ENCODE data around the gene GPSM1.

GPSM1 gene

DNA sequence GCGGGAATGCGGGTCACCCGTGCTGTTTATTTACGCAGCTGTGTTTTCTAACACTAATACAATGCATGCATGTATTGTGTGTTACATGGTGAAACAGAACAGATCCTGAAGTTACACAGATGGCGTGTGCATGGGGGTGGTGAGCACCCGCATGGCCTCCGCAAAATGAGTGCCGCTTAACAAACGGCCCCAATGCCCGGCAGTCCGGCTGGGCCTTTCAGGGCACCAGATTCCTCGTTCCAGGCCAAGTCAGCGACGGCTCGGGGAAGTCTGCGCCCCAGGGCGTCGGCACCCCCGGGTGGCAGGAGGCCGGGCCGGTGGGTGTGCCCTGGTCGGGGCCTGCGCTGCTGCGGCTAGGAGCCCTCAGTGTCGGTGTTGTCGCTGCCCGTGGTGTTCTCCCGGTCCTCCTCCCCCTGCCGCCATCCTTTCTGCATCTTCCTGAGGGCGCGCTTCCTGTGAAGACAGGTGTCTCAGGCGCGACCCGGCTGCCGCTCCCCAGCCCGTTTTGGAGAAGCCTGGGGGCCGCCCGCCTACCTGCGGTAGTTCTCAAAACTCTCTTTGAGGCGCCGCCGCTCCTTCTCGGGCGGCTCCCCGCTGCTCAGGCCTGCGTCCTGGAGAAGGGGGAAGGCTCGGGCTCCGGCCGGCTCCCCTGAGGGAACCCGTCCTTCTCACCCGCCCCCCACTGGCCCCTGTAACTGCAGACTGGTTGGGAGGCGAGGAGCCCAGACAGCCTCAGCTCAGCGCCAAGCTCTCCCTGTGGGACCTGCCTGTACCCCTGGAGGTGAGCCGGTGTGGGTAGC is 36.8 kb downstream of the GPSM1 start:
- DNase-seq = no peak

- DNase-seq = no peak
Observed at GRCh38 chr9:136364942-136365774, 37.8 kb downstream of the GPSM1 start.

DNA sequence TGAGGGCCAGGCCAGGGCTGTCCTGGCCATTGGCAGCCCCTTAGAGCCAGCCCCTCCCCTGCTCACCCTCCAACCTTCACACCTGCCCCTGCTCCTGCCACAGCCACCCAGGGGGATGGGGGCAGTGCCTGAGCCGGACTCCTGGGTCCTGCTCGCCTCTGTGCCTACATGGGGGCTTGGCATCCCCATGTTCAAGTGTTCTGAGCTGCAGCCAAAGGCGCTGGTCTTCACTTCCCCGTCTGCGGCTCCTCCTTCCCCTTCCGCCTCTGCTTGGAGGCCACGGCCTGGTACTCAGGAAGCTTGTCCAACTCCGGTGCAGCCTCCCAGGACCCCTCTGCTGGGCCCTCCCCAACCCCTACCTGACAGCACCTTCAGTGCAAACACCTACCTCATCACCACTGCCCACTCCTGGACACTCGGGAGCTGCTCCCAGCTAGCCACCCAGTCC is 38.5 kb downstream of the GPSM1 start:
- DNase-seq = no peak

DNA sequence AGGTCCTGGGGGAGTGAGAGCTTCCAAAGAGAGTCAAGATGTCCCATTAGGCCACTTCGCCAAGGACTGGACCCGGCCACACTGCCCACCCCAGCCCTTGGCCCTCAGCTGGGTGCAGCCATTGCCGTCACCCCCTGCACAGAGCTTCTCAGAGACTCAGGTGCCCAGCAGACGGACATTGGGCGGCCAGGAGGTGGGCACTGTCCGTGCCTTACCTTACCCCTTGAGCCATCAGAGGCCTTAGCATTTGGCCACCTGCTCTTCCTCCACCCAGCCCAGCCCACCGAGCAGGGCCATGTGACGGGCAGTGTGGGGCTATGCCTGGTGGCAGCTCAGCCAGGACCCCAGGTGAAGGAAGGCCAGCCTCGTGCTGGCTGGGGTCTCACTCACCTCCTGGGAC is 39.5 kb downstream of the GPSM1 start:
- DNase-seq = no peak

DNA sequence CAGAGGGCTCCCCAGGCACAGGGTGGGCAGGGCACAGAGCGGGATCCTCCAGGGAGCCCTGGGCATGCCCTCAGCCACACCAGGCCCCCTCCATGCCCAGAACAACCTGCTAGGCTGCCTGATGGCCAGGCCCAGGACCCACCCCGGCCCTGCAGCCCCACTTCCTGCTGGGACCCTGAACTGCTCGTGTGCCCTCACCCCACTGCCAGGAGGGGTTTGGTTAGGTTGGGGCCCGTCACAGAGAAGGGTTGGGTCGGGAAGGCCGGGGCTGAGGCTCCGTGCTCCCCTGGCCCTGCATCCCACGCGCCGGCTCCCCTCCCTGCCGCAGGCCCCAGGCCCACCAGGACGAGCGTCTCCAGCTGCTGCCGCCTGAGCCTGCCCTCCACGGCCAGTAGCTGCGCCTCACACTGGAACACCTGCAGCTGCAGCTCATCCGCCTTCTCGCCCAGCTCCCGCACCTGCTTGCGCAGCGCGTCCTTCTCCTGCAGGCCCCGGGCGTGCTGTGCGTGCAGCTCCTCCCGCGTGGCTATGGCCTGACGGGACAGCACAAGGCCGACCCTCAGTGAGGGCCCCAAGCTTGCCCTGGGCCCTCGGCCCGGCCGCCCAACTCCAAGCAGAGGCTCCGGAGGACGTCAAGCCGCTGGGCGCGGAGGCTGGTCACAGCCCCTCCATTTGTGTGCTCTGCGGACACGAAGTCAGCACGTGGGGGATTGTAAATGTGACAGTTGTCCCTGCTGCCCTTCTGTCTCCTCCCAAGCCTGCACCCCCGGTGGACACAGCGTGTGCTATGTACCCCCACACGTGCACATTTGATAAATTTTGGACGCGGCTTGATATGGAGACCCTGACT is 40.2 kb downstream of the GPSM1 start:
- no peak for DNase-seq

GRCh38 chr9:136368190-136368589 is 40.9 kb downstream of the GPSM1 start:
- DNase-seq = no peak

DNA sequence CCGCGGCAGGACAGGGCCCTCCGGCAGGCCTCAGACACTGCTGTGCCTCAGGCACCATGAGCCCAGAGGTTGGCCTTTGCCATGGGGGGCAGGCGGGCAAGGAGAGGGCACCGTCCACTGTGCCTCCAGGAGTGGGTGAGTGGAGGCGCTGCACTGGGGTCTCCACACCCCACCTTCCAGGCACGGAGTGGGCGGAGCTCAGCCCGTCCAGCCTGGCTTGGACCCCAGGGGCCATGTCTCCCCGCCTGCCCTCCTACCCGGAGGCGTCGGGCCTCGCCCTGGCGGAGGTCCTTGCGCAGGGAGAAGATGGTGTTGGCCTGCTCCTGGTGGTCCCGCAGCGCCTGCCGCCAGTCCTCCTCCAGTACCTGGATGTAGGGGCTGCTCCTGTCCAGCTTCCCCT is 42.7 kb downstream of the GPSM1 start:
- DNase-seq = no peak

DNA sequence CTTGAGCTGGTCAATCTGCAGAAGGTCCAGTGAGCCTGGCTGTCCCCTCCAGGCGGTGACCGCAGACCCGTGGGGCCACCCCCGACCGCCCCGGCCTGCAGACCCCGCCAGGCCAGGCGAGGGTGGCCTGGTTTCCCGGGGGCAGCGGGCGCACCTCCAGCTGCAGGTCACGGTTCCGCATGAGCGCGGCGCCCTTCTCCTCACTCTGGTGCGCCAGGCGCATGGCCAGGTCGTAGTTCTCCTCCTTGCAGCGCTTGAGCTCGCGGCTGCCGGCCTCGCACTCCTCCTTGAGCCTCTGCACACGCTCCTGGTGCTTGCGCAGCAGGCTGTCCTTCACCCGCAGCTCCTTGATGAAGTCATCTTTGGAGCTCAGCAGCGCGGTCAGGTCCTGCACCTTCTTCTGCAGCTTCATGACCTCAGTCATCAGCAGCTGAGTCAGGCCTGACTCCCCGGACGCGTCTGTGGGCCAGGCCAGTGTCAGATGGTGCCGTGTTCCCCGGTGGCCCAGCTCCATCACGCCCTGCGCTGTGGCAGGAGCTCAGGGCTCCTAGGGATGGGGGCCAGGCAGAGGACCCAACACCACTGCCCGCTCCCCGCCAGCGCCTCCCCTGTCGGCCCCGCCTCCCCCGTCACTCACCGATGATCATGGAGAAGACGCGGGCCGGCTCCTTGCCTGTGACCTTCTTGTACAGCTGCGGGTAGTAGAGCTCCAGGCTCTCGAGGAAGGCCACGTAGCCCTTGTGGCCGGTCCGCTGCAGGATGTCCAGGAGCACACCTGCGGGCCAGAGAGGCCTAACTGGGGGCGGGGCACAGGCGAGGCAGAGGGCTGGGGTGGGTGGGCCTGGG is 43.6 kb downstream of the GPSM1 start:
- DNase-seq = no peak

DNA sequence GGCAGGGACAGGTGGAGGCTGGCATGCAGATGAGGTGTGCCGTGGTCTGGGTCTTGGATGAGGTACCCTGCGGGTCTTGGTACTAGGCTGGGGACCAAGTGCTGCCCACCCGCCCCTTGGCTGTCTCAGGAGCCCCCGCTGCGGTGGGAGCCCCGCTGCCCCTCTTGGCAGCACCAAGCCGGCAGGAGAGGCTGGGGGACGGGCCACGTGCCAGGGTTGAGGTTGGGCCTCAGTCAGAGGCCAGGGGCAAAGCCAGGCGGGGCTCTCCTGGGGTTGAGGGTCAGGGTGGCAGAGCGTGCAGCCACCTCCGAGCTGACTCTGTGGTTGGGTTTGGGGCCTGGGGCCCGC is 44.2 kb downstream of the GPSM1 start:
- no peak for DNase-seq

DNA sequence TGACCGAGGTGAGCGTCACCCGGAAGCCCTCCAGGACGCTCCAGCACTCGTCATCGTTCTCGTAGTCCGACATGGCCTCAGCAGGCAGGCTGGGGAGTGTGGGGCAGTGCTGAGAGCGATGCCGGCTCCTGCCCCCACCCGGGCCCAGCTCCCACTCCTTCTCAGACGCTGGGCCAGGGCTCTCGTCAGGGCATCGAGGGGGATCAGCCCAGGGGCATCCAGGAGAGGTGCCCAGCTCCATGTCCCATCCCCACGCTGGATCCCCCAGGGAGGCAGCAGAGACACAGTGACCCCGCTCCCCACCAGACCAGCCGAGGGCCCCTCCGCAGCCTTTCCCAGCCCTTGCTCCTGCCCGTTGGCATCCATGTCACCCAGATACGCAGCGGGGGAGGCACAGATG is 44.7 kb downstream of the GPSM1 start:
- no peak for DNase-seq

GRCh38 chr9:136372561-136373299 is 45.4 kb downstream of the GPSM1 start:
- no peak for DNase-seq

DNA sequence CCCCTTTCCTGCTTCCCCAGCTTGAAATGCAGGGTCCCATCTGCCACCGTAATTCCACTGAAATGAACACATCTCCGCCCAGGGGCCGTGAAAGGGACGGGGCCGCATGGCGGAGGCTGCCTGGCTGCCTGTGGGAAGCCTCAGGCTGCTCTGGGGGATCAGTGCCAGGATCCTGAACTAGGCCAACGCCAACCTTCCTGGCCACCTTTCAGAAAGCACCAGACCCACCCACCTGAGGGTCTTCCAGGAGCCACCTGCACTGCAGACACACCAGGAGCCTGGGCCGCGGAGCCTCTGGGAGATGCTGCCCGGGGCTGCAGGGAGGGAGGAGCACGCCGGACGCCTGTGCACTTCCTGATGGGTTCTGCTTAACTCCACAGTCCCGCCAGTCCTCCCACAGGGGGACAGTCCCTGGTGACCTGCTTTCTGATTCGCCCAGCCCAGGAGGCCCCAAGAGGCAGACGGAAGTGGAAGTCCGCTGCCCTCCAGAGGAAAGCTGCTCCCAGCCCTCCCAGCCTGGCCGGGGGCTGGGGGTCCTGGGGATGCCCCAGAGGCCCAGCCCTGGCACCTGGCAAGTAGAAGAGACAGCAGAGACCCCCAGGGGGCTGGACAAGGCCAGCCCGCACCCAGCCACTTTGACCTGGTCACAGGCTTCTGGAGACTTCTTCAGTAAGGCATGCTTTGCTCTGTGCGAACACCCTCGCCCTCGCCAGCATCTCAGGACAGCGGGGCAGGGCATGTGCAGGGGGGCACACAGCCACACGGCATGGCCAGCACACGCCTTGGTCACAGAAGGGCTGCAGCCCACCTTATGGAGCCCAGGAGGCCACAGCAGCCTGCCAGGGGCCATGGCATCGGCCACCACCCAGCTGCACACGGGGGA is 46.2 kb downstream of the GPSM1 start, which contains the start of gene CARD9:
Gene CARD9 (minus strand): TSS at position 370 of the 883 bp plus-strand sequence. CDS start 1,591 bp downstream, outside the sequence.
- DNase-seq = no peak

DNA sequence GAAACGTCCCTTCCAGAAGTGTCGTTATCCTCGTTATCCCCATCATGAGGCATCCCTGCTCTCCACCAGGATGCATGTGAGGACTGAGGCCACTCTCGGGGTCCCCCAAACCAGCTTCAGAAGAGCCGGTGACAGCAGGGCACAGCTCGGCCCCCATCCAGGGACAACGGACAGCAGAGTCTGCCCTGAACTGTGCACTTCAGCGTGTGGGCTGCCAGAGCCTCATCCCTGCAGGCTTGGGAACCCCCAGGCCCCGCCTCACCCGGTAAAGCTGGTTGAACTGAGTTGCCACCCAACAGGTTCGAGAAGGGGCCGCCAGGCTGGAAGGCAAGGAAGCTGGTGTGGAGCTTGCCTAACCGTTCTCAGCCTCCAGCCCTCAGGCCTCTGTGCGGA is 46.8 kb downstream of the GPSM1 start:
- DNase-seq = no peak

DNA sequence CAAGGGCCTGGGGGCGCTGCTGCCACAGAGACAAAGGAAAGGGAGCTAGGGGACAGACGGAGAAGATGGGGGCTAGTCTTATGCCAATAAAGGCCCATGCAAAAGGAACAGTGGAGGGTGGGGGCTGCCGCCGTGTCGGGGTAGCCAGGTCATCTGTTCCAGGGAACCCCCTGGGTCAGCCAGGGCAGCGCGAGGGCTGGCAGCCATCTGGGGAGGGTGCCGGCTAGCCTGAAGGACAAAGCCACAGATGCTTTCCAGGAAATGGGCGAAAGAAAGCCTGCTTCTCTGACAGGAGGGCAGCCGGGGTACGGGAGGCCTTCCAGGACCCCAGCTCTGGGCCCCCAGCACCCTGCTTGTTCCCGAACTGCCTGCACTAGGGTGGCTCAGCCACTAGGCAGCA is 47.8 kb downstream of the GPSM1 start:
- DNase-seq = no peak

- no peak for DNase-seq
Observed at GRCh38 chr9:136376457-136376856, 49.1 kb downstream of the GPSM1 start.

- no peak for DNase-seq
Observed at GRCh38 chr9:136377341-136378169, 50.2 kb downstream of the GPSM1 start.

DNA sequence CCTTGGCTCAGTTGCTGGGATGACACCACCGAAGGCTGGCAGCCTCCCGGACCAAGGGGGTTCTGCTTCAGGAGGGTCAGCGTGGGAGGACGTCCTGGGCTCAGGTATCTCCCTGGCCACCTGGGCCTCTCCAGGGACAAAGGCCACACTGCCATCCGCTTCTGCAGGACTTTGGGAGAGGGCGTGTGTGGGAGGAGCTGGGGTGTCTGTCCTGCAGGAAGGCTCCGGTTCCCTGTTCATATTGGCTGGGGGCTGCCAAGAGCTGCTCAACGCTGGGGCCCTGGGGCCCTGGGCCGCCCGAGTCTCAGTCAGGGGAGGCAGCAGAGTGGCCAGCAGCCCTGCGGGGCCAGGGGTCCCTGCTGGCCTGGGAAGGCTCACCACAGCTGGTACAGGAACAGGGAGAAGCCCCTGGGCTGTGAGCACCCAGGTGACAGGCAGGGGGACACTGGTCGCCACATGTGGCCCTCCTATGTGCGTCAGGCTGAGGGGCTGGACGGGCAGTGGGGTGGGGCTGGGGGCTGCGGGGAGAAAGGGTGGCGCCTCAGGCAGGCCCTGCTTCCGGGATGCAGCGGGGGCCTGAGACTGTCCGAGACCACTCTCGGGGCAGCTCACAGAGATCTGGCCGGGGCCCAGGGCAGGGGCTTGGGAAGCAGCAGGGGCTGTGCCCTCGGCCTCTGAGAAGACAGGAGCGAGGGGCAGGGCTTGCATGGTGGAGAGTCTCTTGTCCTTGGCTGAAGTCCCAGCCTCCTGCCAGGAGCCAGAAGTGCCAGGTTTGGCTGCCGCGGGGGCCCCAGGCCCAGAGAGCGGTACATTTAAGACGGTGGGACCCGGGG is 51.0 kb downstream of the GPSM1 start:
- DNase-seq = no peak

DNA sequence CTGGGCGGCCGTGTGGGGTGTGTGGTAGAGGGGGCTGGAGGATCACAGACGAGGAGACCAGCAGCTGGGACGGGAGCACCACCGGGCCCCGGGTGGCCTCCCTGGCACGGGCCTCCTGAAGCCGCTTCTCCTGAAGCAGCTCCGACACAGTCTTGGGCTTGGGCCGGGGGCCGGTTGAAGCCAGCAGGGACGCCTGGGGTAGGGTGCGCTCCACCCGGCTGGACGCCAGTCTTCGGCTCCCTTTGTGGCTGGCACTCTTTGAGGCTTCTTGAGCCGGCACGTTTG is 51.6 kb downstream of the GPSM1 start:
- DNase-seq = no peak

DNA sequence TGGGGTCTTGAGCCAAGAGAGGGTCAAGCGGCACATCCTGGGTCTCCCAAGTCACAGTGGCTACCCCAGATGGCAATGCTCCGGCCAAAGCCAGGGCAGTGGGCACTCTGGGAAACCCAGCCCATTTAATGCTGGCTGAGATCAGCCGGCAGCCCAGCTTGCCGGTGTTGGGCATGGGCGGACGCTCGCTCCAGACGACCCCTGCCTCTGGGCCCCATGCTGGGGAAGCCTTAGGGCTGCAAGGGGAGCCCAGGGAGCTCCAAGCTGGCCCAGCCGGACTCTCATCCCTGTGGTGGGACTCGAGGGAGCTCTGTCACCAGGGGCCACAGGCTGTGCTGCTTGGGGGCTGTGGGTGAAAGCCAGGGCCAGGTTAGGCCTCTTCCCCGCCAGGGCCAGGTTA is 52.1 kb downstream of the GPSM1 start:
- no peak for DNase-seq

Measured in activated CD4-positive, CD25-positive, alpha-beta regulatory T cell (primary cell).